H1 (cell line): ENCODE data around the gene KCNB1. TPM values are rescaled to one million over a fixed set of nuclear protein-coding genes. Genes with fewer than 3 reads are reported as not detected.

Experiments
- CTCF ChIA-PET: fragments of 300-600 bp; sonication (Branson Sonifier 250); formaldehyde crosslinking; loops from one replicate; lab custom pipeline; 2021; ENCODE audit not compliant: partially characterized antibody; lab: Charles Lee
- POLR2A ChIA-PET: fragments of 300-600 bp; sonication (Branson Sonifier 250); formaldehyde crosslinking; loops from one replicate; lab custom pipeline; 2021; ENCODE audit warnings: inconsistent platforms; ENCODE audit not compliant: partially characterized antibody; lab: Charles Lee
- DNase-seq, 2 experiments: peaks; one replicate each; pipeline versions ENCODE4 v3.0.0 to v3.0.0-alpha.2; 2010 to 2022; ENCODE audit warnings: low spot score in 2 of 2, low read depth in 1 of 2, mixed read lengths in 1 of 2
- FAIRE-seq: peaks from 2 replicates; lab custom pipeline; 2011; peaks lifted over from hg19 to GRCh38; lab: Jason Lieb, UNC
- H2AFZ ChIP-seq: 2 replicates; pipeline ENCODE4 v1.8.1; 2012; ENCODE audit warnings: low read length, inconsistent platforms
- H2AK5ac ChIP-seq: 2 replicates; pipeline ENCODE4 v1.6.1; 2013; ENCODE audit warnings: low read depth, low read length
- H2BK120ac ChIP-seq: replicated peaks from 2 replicates; pipeline ENCODE3; 2013; ENCODE audit warnings: low read depth, low read length, inconsistent platforms
- H2BK12ac ChIP-seq: 2 replicates; pipeline ENCODE4 v1.6.1; 2013; ENCODE audit warnings: low read depth, low read length
- H2BK15ac ChIP-seq: 2 replicates; pipeline ENCODE4 v1.6.1; 2013; ENCODE audit warnings: low read length
- H2BK20ac ChIP-seq: 2 replicates; pipeline ENCODE4 v1.6.1; 2013; ENCODE audit warnings: low read length
- H2BK5ac ChIP-seq: 2 replicates; pipeline ENCODE4 v1.6.1; 2013; ENCODE audit warnings: low read depth, low read length
- H3K14ac ChIP-seq: 2 replicates; pipeline ENCODE4 v1.6.1; 2013; ENCODE audit warnings: inconsistent platforms; ENCODE audit not compliant: insufficient read length
- H3K18ac ChIP-seq: 2 replicates; pipeline ENCODE4 v1.6.1; 2013; ENCODE audit warnings: low read length; ENCODE audit errors: extremely low read depth
- H3K23ac ChIP-seq: 2 replicates; pipeline ENCODE4 v1.6.1; 2013; ENCODE audit warnings: inconsistent platforms; ENCODE audit not compliant: insufficient read length
- H3K23me2 ChIP-seq: 2 replicates; pipeline ENCODE4 v1.6.1; 2013; ENCODE audit warnings: low read depth, low read length
- H3K27ac ChIP-seq: 2 replicates; pipeline ENCODE4 v1.6.1; 2011; ENCODE audit warnings: low read depth, low read length, inconsistent platforms
- H3K27me3 ChIP-seq, 4 experiments: replicated peaks in 1 of 4; 1 replicate in 1 of 4; 2 replicates in 3 of 4; pipeline versions ENCODE4 v1.6.1 to v1.8.1; 2011 to 2013; ENCODE audit warnings: low read length in 3 of 4, mild to moderate bottlenecking in 3 of 4, inconsistent platforms in 2 of 4, mixed read lengths in 2 of 4, moderate library complexity in 1 of 4; ENCODE audit not compliant: control insufficient read depth in 3 of 4, insufficient read depth in 3 of 4; ENCODE audit errors: extremely low read depth in 1 of 4
- H3K36me3 ChIP-seq, 4 experiments: 2 replicates each; pipeline versions ENCODE4 v1.6.1 to v1.8.1; 2011 to 2013; ENCODE audit warnings: mild to moderate bottlenecking in 4 of 4, low read length in 3 of 4, moderate library complexity in 2 of 4, control low read depth in 1 of 4, inconsistent platforms in 1 of 4; ENCODE audit not compliant: insufficient read depth in 4 of 4, control insufficient read depth in 2 of 4
- H3K4ac ChIP-seq: replicated peaks from 2 replicates; pipeline ENCODE3; 2013; ENCODE audit warnings: low read length, low read depth, mixed read lengths, inconsistent platforms; ENCODE audit not compliant: insufficient read length
- H3K4me1 ChIP-seq, 4 experiments: replicated peaks in 1 of 4; 1 replicate in 1 of 4; 2 replicates in 3 of 4; pipeline versions ENCODE4 v1.6.1 to v1.8.1; 2011 to 2013; ENCODE audit warnings: low read length in 3 of 4, inconsistent platforms in 2 of 4, mixed read lengths in 1 of 4; ENCODE audit not compliant: insufficient read depth in 4 of 4, control insufficient read depth in 3 of 4
- H3K4me2 ChIP-seq, 2 experiments: 2 replicates each; pipeline versions ENCODE4 v1.6.1 to v1.8.1; 2011 to 2013; ENCODE audit warnings: low read depth in 2 of 2, low read length in 2 of 2, control low read depth in 1 of 2, inconsistent platforms in 1 of 2, mild to moderate bottlenecking in 1 of 2; ENCODE audit not compliant: insufficient read depth in 1 of 2
- H3K4me3 ChIP-seq, 4 experiments: fragments of 200-600, 300-600 bp in 1 of 4; sonication (generic), shearing (Covaris generic), sonication (Bioruptor Twin) in 1 of 4; 2 replicates each; pipeline versions ENCODE4 v1.5.1 to v1.8.1; 2011 to 2016; ENCODE audit warnings: low read length in 4 of 4, low read depth in 3 of 4, control low read depth in 2 of 4, inconsistent platforms in 2 of 4, mild to moderate bottlenecking in 2 of 4, mixed read lengths in 1 of 4, moderate library complexity in 1 of 4; ENCODE audit not compliant: insufficient read depth in 2 of 4; ENCODE audit errors: extremely low read depth in 1 of 4
- H3K56ac ChIP-seq: replicated peaks from 2 replicates; pipeline ENCODE3; 2013; ENCODE audit warnings: low read depth, mild to moderate bottlenecking, mixed read lengths, low read length, inconsistent platforms; ENCODE audit not compliant: insufficient read length
- H3K79me1 ChIP-seq: 2 replicates; pipeline ENCODE4 v1.6.1; 2013; ENCODE audit warnings: low read depth, low read length, control low read depth
- H3K79me2 ChIP-seq, 2 experiments: 2 replicates each; pipeline versions ENCODE4 v1.6.1 to v1.8.1; 2012 to 2013; ENCODE audit warnings: low read length in 2 of 2, mild to moderate bottlenecking in 2 of 2, inconsistent platforms in 1 of 2; ENCODE audit not compliant: insufficient read depth in 2 of 2, control insufficient read depth in 1 of 2
- H3K9ac ChIP-seq, 4 experiments: replicated peaks in 1 of 4; 1 replicate in 1 of 4; 2 replicates in 3 of 4; pipeline versions ENCODE4 v1.6.1 to v1.8.1; 2011 to 2013; ENCODE audit warnings: low read depth in 3 of 4, low read length in 3 of 4, control low read depth in 2 of 4, mild to moderate bottlenecking in 2 of 4, moderate library complexity in 2 of 4, inconsistent platforms in 1 of 4; ENCODE audit errors: extremely low read depth in 1 of 4
- H3K9me3 ChIP-seq, 2 experiments: 2 replicates each; pipeline versions ENCODE4 v1.6.1 to v1.8.1; 2012 to 2013; ENCODE audit warnings: mild to moderate bottlenecking in 2 of 2, moderate library complexity in 2 of 2, control low read depth in 1 of 2, inconsistent platforms in 1 of 2, low read depth in 1 of 2, low read length in 1 of 2, mixed read lengths in 1 of 2; ENCODE audit not compliant: insufficient read depth in 2 of 2
- H4K20me1 ChIP-seq, 2 experiments: replicated peaks in 1 of 2; 2 replicates each; pipeline versions ENCODE3 to v1.8.1; 2011 to 2013; ENCODE audit warnings: inconsistent platforms in 2 of 2, low read length in 2 of 2, mild to moderate bottlenecking in 1 of 2; ENCODE audit not compliant: insufficient read depth in 2 of 2, control insufficient read depth in 1 of 2
- H4K5ac ChIP-seq: 2 replicates; pipeline ENCODE4 v1.6.1; 2013; ENCODE audit warnings: low read length, low read depth, mixed read lengths, inconsistent platforms; ENCODE audit not compliant: insufficient read length
- H4K8ac ChIP-seq: 2 replicates; pipeline ENCODE4 v1.8.0; 2013; ENCODE audit warnings: mild to moderate bottlenecking, moderate library complexity, low read length, inconsistent platforms; ENCODE audit not compliant: insufficient read depth; ENCODE audit errors: extremely low read depth
- H4K91ac ChIP-seq: replicated peaks from 2 replicates; pipeline ENCODE3; 2013; ENCODE audit warnings: low read length, mixed read lengths, inconsistent platforms; ENCODE audit not compliant: insufficient read length
- CTCF ChIP-seq, 3 experiments: IDR thresholded peaks; 1 replicate in 2 of 3; 2 replicates in 1 of 3; pipeline versions ENCODE4 v1.5.1 to v1.6.1; 2011; ENCODE audit warnings: low read length in 3 of 3, mild to moderate bottlenecking in 3 of 3, inconsistent platforms in 2 of 3, low read depth in 1 of 3, moderate library complexity in 1 of 3; ENCODE audit not compliant: insufficient read depth in 1 of 3; ENCODE audit errors: control extremely low read depth in 1 of 3
- SIRT6 ChIP-seq: IDR thresholded peaks from one replicate; pipeline ENCODE4 v1.7.1; 2012; ENCODE audit warnings: low read length, inconsistent platforms
- USF2 ChIP-seq: IDR thresholded peaks from 2 replicates; pipeline ENCODE4 v1.6.1; 2011; ENCODE audit warnings: low read length, improper control_type of control experiment
- polyA plus RNA-seq, 7 experiments: library from polyadenylated mRNA; depleted of rRNA in 3 of 7; stranded (reverse) in 5 of 7; unstranded in 2 of 7; fragments of >200 nt in 5 of 7; fragments of 200-250 nt in 2 of 7; gene quantifications; 1 replicate in 5 of 7; 2 replicates in 1 of 7; 4 replicates in 1 of 7; pipeline versions ENCODE4 v1.2.1 to v1.2.3, GENCODE V29; 2011 to 2013; ENCODE audit warnings: missing spikeins in 2 of 7, mixed read lengths in 2 of 7
- total RNA-seq: library from RNA; stranded (reverse); fragmentation: NEBNext Ultra II Directional; extraction: Animal tissue kit (Norgen Biotek cat#: 25700); gene quantifications from 2 replicates; pipeline ENCODE4 v1.2.1, GENCODE V29; 2021

KCNB1 gene
- total and polyA plus RNA-seq, 2 of the 8 experiments (the other 6 are each of a cell fraction or from before 2014, with no cell fraction given), result 0.58 to 0.67 TPM

GRCh38 chr20:49388744-49389143 is 93.7 kb downstream of the KCNB1 start:
- POLR2A ChIA-PET, result interaction anchor here (1.6 kb wide), 1 partner anchor 106 kb away, joined by 3 read pairs; no protein-coding TSS in a partner anchor
- no peaks in the 10 kb centered on the region for H3K36me3 ChIP-seq

More at GRCh38 chr20:49388744-49389143, 93.7 kb downstream of the KCNB1 start:
- Histone ChIP-seq H2BK5ac (no peak overlapping the region), H3K79me2 (no peaks in the 10 kb centered on the region), H3K4ac (no peak overlapping the region), H3K27ac (no peak overlapping the region), H3K23ac (no peak overlapping the region), H3K4me1 (no peaks in the 10 kb centered on the region), H3K9me3 (no peaks in the 10 kb centered on the region), H3K18ac (no peak overlapping the region), H2BK20ac (no peak overlapping the region), H2BK15ac (no peak overlapping the region), H3K79me1 (no peaks in the 10 kb centered on the region), H4K5ac (no peak overlapping the region), H3K27me3 (no peaks in the 10 kb centered on the region; a peak in 3 of 7 replicates), H2AFZ (no peak overlapping the region), H3K56ac (no peak overlapping the region), H3K14ac (no peak overlapping the region), H3K4me2 (no peak overlapping the region), H3K4me3 (no peak overlapping the region), H3K9ac (no peak overlapping the region), H2BK120ac (no peak overlapping the region), H2AK5ac (no peak overlapping the region), H4K91ac (no peak overlapping the region), H3K23me2 (no peaks in the 10 kb centered on the region), H2BK12ac (no peak overlapping the region), H4K20me1 (no peaks in the 10 kb centered on the region), H4K8ac (no peak overlapping the region)
- FAIRE-seq (no peak), DNase-seq (no peak)
- CTCF ChIA-PET, result interaction anchor here (0.7 to 7.9 kb wide), 13 partner anchors 10 to 242 kb away, joined by 3 to 57 read pairs (median 3); partner anchors contain the start of gene KCNB1
- TF ChIP-seq USF2 (no peak), CTCF (IDR thresholded peaks at IDR 0.05; ENCODE audit: control extremely low read depth in 1 of 3, insufficient read depth in 1 of 3, low read depth in 1 of 3, low read length in 3 of 3) (no peak), SIRT6 (no peak)
